HepG2 (cell line): Measurements from ENCODE around the gene NAB2. TPM values are rescaled to one million over a fixed set of nuclear protein-coding genes. Genes with fewer than 3 reads are reported as not detected.

Experiments used
- FLYWCH1 ChIP-seq: sonication (generic); formaldehyde crosslinking; IDR thresholded peaks from 2 replicates; pipeline ENCODE4 v1.8.1; 2023; ENCODE audit warnings: mild to moderate bottlenecking, missing genetic modification reagents
- HMG20A ChIP-seq: IDR thresholded peaks from 2 replicates; pipeline ENCODE4 v1.6.1; 2016; ENCODE audit warnings: borderline replicate concordance
- HOXA3 ChIP-seq: sonication (generic); formaldehyde crosslinking; IDR thresholded peaks from 2 replicates; pipeline ENCODE4 v1.5.0; 2020; ENCODE audit warnings: missing genetic modification reagents
- IKZF5 ChIP-seq: IDR thresholded peaks from 2 replicates; pipeline ENCODE4 v1.6.1; 2018; ENCODE audit warnings: missing genetic modification reagents, mild to moderate bottlenecking, missing compliant biosample characterization
- KAT2B ChIP-seq: fragments of 150-350 bp; IDR thresholded peaks from 2 replicates; pipeline ENCODE4 v1.6.1; 2014; ENCODE audit warnings: low read depth, low read length, borderline replicate concordance
- NR2C2 ChIP-seq: sonication (generic); formaldehyde crosslinking; IDR thresholded peaks from 2 replicates; pipeline ENCODE4 v1.4.0; 2020; ENCODE audit warnings: missing genetic modification reagents, mild to moderate bottlenecking, moderate library complexity, borderline replicate concordance
- POLR2G ChIP-seq: fragments of 200-400 bp; formaldehyde crosslinking; IDR thresholded peaks from 2 replicates; pipeline ENCODE4 v1.6.1; 2018; ENCODE audit warnings: mild to moderate bottlenecking, low read depth, low read length, moderate library complexity
- PRDM10 ChIP-seq: sonication (generic); formaldehyde crosslinking; IDR thresholded peaks from 2 replicates; pipeline ENCODE4 v1.4.0; 2020; ENCODE audit warnings: low read depth, missing genetic modification reagents
- SMYD3 ChIP-seq: sonication (generic); formaldehyde crosslinking; IDR thresholded peaks from 2 replicates; pipeline ENCODE4 v1.8.1; 2023; ENCODE audit warnings: mild to moderate bottlenecking, missing genetic modification reagents
- SOX13 ChIP-seq, 3 experiments: fragments of 450-650 bp in 1 of 3; sonication (generic) in 1 of 3; formaldehyde crosslinking in 1 of 3; IDR thresholded peaks in 2 of 3; conservative IDR thresholded peaks in 1 of 3; 2 replicates each; pipeline versions ENCODE4 v1.5.0 to v1.6.1; 2016 to 2020; ENCODE audit warnings: antibody characterized with exemption in 1 of 3, mild to moderate bottlenecking in 1 of 3, missing compliant biosample characterization in 1 of 3, missing genetic modification reagents in 1 of 3, moderate library complexity in 1 of 3
- THAP8 ChIP-seq: sonication (generic); formaldehyde crosslinking; IDR thresholded peaks from 2 replicates; pipeline ENCODE4 v1.5.1; 2020; ENCODE audit warnings: missing genetic modification reagents, mild to moderate bottlenecking, borderline replicate concordance
- ZBTB7B ChIP-seq: sonication (generic); formaldehyde crosslinking; IDR thresholded peaks from 2 replicates; pipeline ENCODE4 v1.4.0; 2020; ENCODE audit warnings: missing genetic modification reagents
- ZNF264 ChIP-seq: sonication (generic); formaldehyde crosslinking; IDR thresholded peaks from 2 replicates; pipeline ENCODE4 v1.4.0; 2020; ENCODE audit warnings: missing genetic modification reagents
- ZNF512B ChIP-seq: sonication (generic); formaldehyde crosslinking; IDR thresholded peaks from 2 replicates; pipeline ENCODE4 v1.5.1; 2020; ENCODE audit warnings: missing genetic modification reagents, mild to moderate bottlenecking, borderline replicate concordance
- ZNF800 ChIP-seq: sonication (generic); formaldehyde crosslinking; IDR thresholded peaks from 2 replicates; pipeline ENCODE4 v1.4.0; 2020; ENCODE audit warnings: missing genetic modification reagents
- polyA plus RNA-seq, 8 experiments: library from polyadenylated mRNA; depleted of rRNA in 3 of 8; stranded (reverse) in 7 of 8; unstranded in 1 of 8; fragments of >200 nt; fragmentation: Illumina TruSeq in 4 of 8; extraction: Trizol in 4 of 8; gene quantifications; 2 replicates each; pipeline versions ENCODE4 v1.2.1 to v1.2.3, GENCODE V29; 2011 to 2016; ENCODE audit warnings: low read depth in 4 of 8, missing spikeins in 1 of 8, mixed read lengths in 1 of 8; ENCODE audit not compliant: insufficient read depth in 1 of 8
- total RNA-seq, 5 experiments: library from RNA; depleted of rRNA; stranded (reverse); fragments of >200 nt; fragmentation: Illumina TruSeq; extraction: Trizol; gene quantifications; 2 replicates each; pipeline ENCODE4 v1.2.3, GENCODE V29; 2016; ENCODE audit warnings: low read depth in 1 of 5

The NAB2 gene
- total and polyA plus RNA-seq, 2 of the 13 experiments (the other 11 are each of a cell fraction or from before 2014, with no cell fraction given) = 11.7 to 12.9 TPM

- peak; percentile 73 for TF ChIP-seq POLR2G
- no peak for TF ChIP-seq THAP8 (CRISPR knock-in tag)
- no peak for TF ChIP-seq KAT2B
- no peak for TF ChIP-seq SOX13 (IDR thresholded peaks at IDR 0.05)
- TF ChIP-seq SOX13 (CRISPR knock-in tag; conservative IDR thresholded peaks at IDR 0.05 in 1 of 2, IDR thresholded peaks at IDR 0.05 in 1 of 2) = peak in 1 of 2 experiments; percentile 49; a peak in 1 of 4 replicates
- 0 out of 2 replicates have a peak, but pooled peaks have one; percentile 9 for TF ChIP-seq PRDM10 (CRISPR knock-in tag)
- TF ChIP-seq IKZF5 (CRISPR knock-in tag) = peak; percentile 79
- TF ChIP-seq ZNF264 = peak; percentile 53; the same call in 1 of the 2 replicates
- TF ChIP-seq HOXA3 (CRISPR knock-in tag) = peak; percentile 59; the same call in 1 of the 2 replicates
- peak; percentile 19; the same call in 1 of the 2 replicates for TF ChIP-seq ZNF800 (CRISPR knock-in tag)
- no peak; the same call in 1 of the 2 replicates for TF ChIP-seq ZBTB7B (CRISPR knock-in tag)
- no peak for TF ChIP-seq ZNF512B
- TF ChIP-seq HMG20A (CRISPR knock-in tag) = 0 out of 2 replicates have a peak, but pooled peaks have one; percentile 33
- no peak for TF ChIP-seq FLYWCH1 (CRISPR knock-in tag)
- TF ChIP-seq NR2C2 (CRISPR knock-in tag) = no peak
- 0 out of 2 replicates have a peak, but pooled peaks have one; percentile 28 for TF ChIP-seq SMYD3 (CRISPR knock-in tag)
Measured at GRCh38 chr12:57127101-57127725, 38.3 kb downstream of the NAB2 start (continued).
